ENCODE data around the gene DIPK1A. TPM values are rescaled to one million over a fixed set of nuclear protein-coding genes. Genes with fewer than 3 reads are reported as not detected.

DIPK1A gene
- total RNA-seq, 1 donor from 2014 or later: 7.9 TPM

DNA sequence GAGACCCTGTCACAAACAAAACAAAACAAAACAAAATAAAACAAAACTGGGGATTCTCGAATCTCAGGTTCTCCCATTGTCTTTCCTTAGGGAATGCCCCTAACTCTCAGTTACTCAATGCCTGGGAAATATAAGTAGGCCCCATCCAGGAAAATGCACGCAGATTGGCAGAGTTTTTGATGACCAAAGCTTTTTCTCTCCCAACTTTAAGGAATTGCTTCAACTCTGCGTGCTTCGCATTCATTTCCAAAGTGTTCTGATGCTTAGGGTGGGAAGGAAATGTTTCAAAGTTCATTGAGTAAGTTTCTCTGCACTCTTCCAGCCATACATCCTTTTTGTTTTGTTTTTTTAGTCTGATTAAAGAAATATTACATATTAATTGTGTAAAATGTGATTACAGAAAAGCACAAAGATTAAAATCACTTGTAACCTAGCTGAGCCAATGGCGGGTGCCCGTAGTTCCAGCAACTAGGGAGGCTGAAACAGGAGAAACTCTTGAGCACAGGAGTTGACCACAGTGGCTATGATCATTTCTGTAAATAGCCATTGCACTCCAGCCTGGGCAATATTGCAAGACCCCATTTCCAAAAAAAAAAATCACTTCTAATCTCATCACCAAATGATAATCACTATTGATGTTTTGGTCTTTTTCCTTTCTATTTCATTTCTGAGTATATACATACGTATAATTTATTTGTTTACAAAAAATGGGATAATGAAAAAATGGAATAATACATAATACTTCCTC lies 157.9 kb downstream of the DIPK1A start:
- H3K4me1 ChIP-seq: peaks cover 7% of the 10 kb centered on the region
- DNase-seq (ENCODE audit: extremely low spot score in 2 of 2): no peak
- no peak overlapping the region for H3K27ac ChIP-seq
- H3K27me3 ChIP-seq: no peaks in the 10 kb centered on the region
- H3K4me3 ChIP-seq: no peak overlapping the region
- no peaks in the 10 kb centered on the region for H3K36me3 ChIP-seq
- TF ChIP-seq, protein P1, sequence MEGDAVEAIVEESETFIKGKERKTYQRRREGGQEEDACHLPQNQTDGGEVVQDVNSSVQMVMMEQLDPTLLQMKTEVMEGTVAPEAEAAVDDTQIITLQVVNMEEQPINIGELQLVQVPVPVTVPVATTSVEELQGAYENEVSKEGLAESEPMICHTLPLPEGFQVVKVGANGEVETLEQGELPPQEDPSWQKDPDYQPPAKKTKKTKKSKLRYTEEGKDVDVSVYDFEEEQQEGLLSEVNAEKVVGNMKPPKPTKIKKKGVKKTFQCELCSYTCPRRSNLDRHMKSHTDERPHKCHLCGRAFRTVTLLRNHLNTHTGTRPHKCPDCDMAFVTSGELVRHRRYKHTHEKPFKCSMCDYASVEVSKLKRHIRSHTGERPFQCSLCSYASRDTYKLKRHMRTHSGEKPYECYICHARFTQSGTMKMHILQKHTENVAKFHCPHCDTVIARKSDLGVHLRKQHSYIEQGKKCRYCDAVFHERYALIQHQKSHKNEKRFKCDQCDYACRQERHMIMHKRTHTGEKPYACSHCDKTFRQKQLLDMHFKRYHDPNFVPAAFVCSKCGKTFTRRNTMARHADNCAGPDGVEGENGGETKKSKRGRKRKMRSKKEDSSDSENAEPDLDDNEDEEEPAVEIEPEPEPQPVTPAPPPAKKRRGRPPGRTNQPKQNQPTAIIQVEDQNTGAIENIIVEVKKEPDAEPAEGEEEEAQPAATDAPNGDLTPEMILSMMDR (IDR thresholded peaks at IDR 0.05): no peak
- TF ChIP-seq POLR2A (IDR thresholded peaks at IDR 0.05) (no peak), POLR2AphosphoS5 (IDR thresholded peaks at IDR 0.05; ENCODE audit: insufficient read depth in 1 of 2, low read depth in 1 of 2) (no peak)
- no peaks in the 10 kb centered on the region for H3K9me3 ChIP-seq
- intact Hi-C loops (cut with DNase I): no loop called here

DNA sequence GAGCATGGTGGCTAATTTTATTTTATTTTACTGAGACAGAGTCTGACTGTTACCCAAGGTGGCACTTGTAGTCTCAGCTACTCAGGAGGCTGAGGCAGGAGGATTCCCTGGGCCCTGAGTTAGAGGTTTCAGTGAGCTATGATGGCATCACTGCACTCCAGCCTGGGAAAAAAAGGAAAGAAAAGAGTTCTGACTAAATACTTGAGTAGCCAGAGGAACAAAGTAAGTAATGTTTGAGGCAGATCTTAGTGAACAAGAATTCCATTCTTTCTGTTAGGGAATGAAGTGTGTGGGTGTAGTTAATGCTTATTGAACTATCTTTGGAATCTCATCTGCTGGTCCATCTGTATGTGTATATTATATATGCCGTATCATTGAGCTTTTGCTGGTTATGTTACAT lies 163.3 kb downstream of the DIPK1A start:
- Histone ChIP-seq H3K27ac (no peak overlapping the region), H3K9me3 (no peaks in the 10 kb centered on the region), H3K36me3 (no peaks in the 10 kb centered on the region), H3K4me3 (no peak overlapping the region), H3K4me1 (no peaks in the 10 kb centered on the region), H3K27me3 (no peaks in the 10 kb centered on the region)
- TF ChIP-seq POLR2AphosphoS5 (IDR thresholded peaks at IDR 0.05; ENCODE audit: insufficient read depth in 1 of 2, low read depth in 1 of 2) (no peak), POLR2A (IDR thresholded peaks at IDR 0.05) (no peak)
- TF ChIP-seq, protein P1 (IDR thresholded peaks at IDR 0.05): no peak
- no peak for DNase-seq (ENCODE audit: extremely low spot score in 2 of 2)
- intact Hi-C loops (cut with DNase I): no loop called here

GRCh38 chr1:92797297-92797696 lies 164.0 kb downstream of the DIPK1A start:
- Histone ChIP-seq H3K36me3 (no peaks in the 10 kb centered on the region), H3K4me3 (no peak overlapping the region), H3K4me1 (no peaks in the 10 kb centered on the region), H3K9me3 (no peaks in the 10 kb centered on the region), H3K27me3 (no peaks in the 10 kb centered on the region), H3K27ac (no peak overlapping the region)
- TF ChIP-seq POLR2AphosphoS5 (IDR thresholded peaks at IDR 0.05; ENCODE audit: insufficient read depth in 1 of 2, low read depth in 1 of 2) (no peak), POLR2A (IDR thresholded peaks at IDR 0.05) (no peak)
- TF ChIP-seq, protein P1 (IDR thresholded peaks at IDR 0.05): no peak
- DNase-seq (ENCODE audit: extremely low spot score in 2 of 2): no peak
- intact Hi-C loops (cut with DNase I): no loop called here

DNA sequence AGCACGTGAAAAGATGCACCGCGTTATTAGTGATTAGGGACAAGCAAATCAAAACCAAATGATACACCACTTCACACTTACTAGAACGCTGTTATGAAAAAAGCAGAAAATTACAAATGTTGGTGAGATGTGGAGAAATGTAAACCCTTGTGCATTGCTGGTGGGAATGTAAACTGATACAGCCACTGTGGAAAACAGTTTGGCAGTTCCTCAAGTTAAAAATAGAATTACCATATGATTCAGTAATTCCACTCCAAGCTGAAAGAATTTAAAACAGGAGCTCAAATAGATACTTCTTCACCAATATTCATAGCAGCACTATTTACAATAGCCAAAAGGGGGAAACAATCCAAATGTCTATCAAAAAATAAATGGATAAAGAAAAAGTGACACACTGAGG lies 166.1 kb downstream of the DIPK1A start:
- no peak for DNase-seq (ENCODE audit: extremely low spot score in 2 of 2)
- TF ChIP-seq, protein P1 (IDR thresholded peaks at IDR 0.05): no peak
- no peak for TF ChIP-seq POLR2AphosphoS5 (IDR thresholded peaks at IDR 0.05; ENCODE audit: insufficient read depth in 1 of 2, low read depth in 1 of 2)
- TF ChIP-seq POLR2A (IDR thresholded peaks at IDR 0.05): no peak
- Histone ChIP-seq H3K36me3 (no peaks in the 10 kb centered on the region), H3K27ac (no peak overlapping the region), H3K4me1 (no peaks in the 10 kb centered on the region), H3K4me3 (no peak overlapping the region), H3K9me3 (no peaks in the 10 kb centered on the region), H3K27me3 (no peaks in the 10 kb centered on the region)
- intact Hi-C loops (cut with DNase I): no loop called here

- no peak for DNase-seq (ENCODE audit: extremely low spot score in 2 of 2)
- no peaks in the 10 kb centered on the region for H3K27me3 ChIP-seq
- H3K27ac ChIP-seq: no peak overlapping the region
- H3K4me3 ChIP-seq: no peak overlapping the region
- intact Hi-C loops (cut with DNase I): no loop called here
- TF ChIP-seq, protein P1 (IDR thresholded peaks at IDR 0.05): no peak
- no peak for TF ChIP-seq POLR2A (IDR thresholded peaks at IDR 0.05)
- no peak for TF ChIP-seq POLR2AphosphoS5 (IDR thresholded peaks at IDR 0.05; ENCODE audit: insufficient read depth in 1 of 2, low read depth in 1 of 2)
- no peaks in the 10 kb centered on the region for H3K9me3 ChIP-seq
- no peaks in the 10 kb centered on the region for H3K36me3 ChIP-seq
- H3K4me1 ChIP-seq: no peaks in the 10 kb centered on the region
Measured at GRCh38 chr1:92792340-92792782, 168.9 kb downstream of the DIPK1A start.
